SK-N-SH (cell line): Measurements from ENCODE around the gene B4GALNT1. TPM values are rescaled to one million over a fixed set of nuclear protein-coding genes. Genes with fewer than 3 reads are reported as not detected.
"Not testable (repeated sequence)": the region's sequence is repeated elsewhere in the genome, so short reads cannot be mapped to it uniquely, and the experiment has no call there.

Experiments used
- CTCF ChIA-PET: fragments of 300-600, 350-600 bp; formaldehyde crosslinking; extraction: SDS; loops from one replicate; lab custom pipeline; 2021; lab: Yijun Ruan, JAX
- POLR2A ChIA-PET: fragments of 350-600 bp; sonication (Branson Sonifier 250); formaldehyde crosslinking; extraction: SDS; loops from one replicate; lab custom pipeline; 2020; ENCODE audit warnings: antibody characterized with exemption, inconsistent platforms; lab: Yijun Ruan, JAX
- DNase-seq: peaks from one replicate; pipeline ENCODE4 v3.0.0; 2012
- H2AFZ ChIP-seq: fragments of 200-600 bp; sonication (generic); 2 replicates; pipeline ENCODE4 v1.8.1; 2016; ENCODE audit warnings: antibody characterized with exemption, mild to moderate bottlenecking, low read depth
- H3F3A ChIP-seq: fragments of 200-600 bp; sonication (generic); replicated peaks from 2 replicates; pipeline ENCODE3; 2016; ENCODE audit warnings: antibody characterized with exemption, mild to moderate bottlenecking; ENCODE audit not compliant: insufficient read depth
- H3K27ac ChIP-seq, 2 experiments: fragments of 200-500 bp in 1 of 2; fragments of 200-600 bp in 1 of 2; sonication (Bioruptor generic) in 1 of 2; sonication (generic), shearing (Covaris generic) in 1 of 2; 2 replicates each; pipeline versions ENCODE4 v1.5.1 to v1.6.1; 2014 to 2016; ENCODE audit warnings: low read depth in 2 of 2, inconsistent platforms in 1 of 2, low read length in 1 of 2, mild to moderate bottlenecking in 1 of 2, mixed read lengths in 1 of 2
- H3K27me3 ChIP-seq: fragments of 200-600 bp; sonication (generic), shearing (Covaris generic); 2 replicates; pipeline ENCODE4 v1.6.1; 2016; ENCODE audit warnings: mixed run types; ENCODE audit not compliant: insufficient read depth
- H3K36me3 ChIP-seq, 2 experiments: fragments of 200-500 bp in 1 of 2; fragments of 200-600 bp in 1 of 2; sonication (Bioruptor generic) in 1 of 2; sonication (generic) in 1 of 2; replicated peaks in 1 of 2; 2 replicates each; pipeline versions ENCODE3 to v1.5.1; 2014 to 2016; ENCODE audit warnings: low read length in 1 of 2, mild to moderate bottlenecking in 1 of 2; ENCODE audit not compliant: insufficient read depth in 2 of 2, control insufficient read depth in 1 of 2
- H3K4me1 ChIP-seq, 2 experiments: fragments of 200-500 bp in 1 of 2; fragments of 200-600 bp in 1 of 2; sonication (Bioruptor generic) in 1 of 2; sonication (generic), shearing (Covaris generic) in 1 of 2; 2 replicates each; pipeline versions ENCODE4 v1.5.1 to v1.6.1; 2014 to 2016; ENCODE audit warnings: low read depth in 1 of 2, low read length in 1 of 2, mixed run types in 1 of 2; ENCODE audit not compliant: insufficient read depth in 2 of 2, control insufficient read depth in 1 of 2
- H3K4me2 ChIP-seq: fragments of 200-600 bp; sonication (generic), shearing (Covaris generic); 2 replicates; pipeline ENCODE4 v1.6.1; 2017; ENCODE audit warnings: mixed run types
- H3K4me3 ChIP-seq, 2 experiments: fragments of 200-500 bp in 1 of 2; fragments of 200-600 bp in 1 of 2; sonication (Bioruptor generic) in 1 of 2; sonication (generic), shearing (Covaris generic) in 1 of 2; 2 replicates each; pipeline versions ENCODE4 v1.5.1 to v1.8.1; 2014 to 2016; ENCODE audit warnings: low read depth in 2 of 2, inconsistent platforms in 1 of 2, low read length in 1 of 2, mild to moderate bottlenecking in 1 of 2, mixed read lengths in 1 of 2, moderate library complexity in 1 of 2
- H3K79me2 ChIP-seq: fragments of 200-600 bp; sonication (generic); 2 replicates; pipeline ENCODE4 v1.8.1; 2017; ENCODE audit warnings: mild to moderate bottlenecking; ENCODE audit not compliant: insufficient read depth
- H3K9ac ChIP-seq: fragments of 200-600 bp; sonication (generic); 2 replicates; pipeline ENCODE4 v1.6.1; 2017; ENCODE audit warnings: mixed run types
- H3K9me2 ChIP-seq: fragments of 200-600 bp; sonication (generic); 2 replicates; pipeline ENCODE4 v1.6.1; 2017; ENCODE audit warnings: mixed run types
- H3K9me3 ChIP-seq: fragments of 200-600 bp; sonication (generic); 2 replicates; pipeline ENCODE4 v1.6.1; 2017; ENCODE audit warnings: mixed run types, mild to moderate bottlenecking, moderate library complexity
- H4K20me1 ChIP-seq: fragments of 200-600 bp; sonication (generic); 2 replicates; pipeline ENCODE4 v1.6.1; 2017; ENCODE audit warnings: mild to moderate bottlenecking, mixed run types; ENCODE audit not compliant: insufficient read depth
- CHD2 ChIP-seq: fragments of 150-350 bp; IDR thresholded peaks from 2 replicates; pipeline ENCODE4 v1.6.1; 2018; ENCODE audit warnings: low read length; ENCODE audit not compliant: partially characterized antibody
- ELF1 ChIP-seq: IDR thresholded peaks from 2 replicates; pipeline ENCODE4 v1.4.0; 2012
- JUND ChIP-seq: IDR thresholded peaks from 2 replicates; pipeline ENCODE4 v1.4.0; 2012
- MXI1 ChIP-seq: IDR thresholded peaks from 2 replicates; pipeline ENCODE4 v1.6.1; 2012; ENCODE audit warnings: mild to moderate bottlenecking, low read depth, low read length, improper control_type of control experiment
- NRF1 ChIP-seq: IDR thresholded peaks from 2 replicates; pipeline ENCODE4 v1.6.1; 2012; ENCODE audit warnings: low read depth, mild to moderate bottlenecking, low read length
- RAD21 ChIP-seq: IDR thresholded peaks from 2 replicates; pipeline ENCODE4 v1.6.1; 2012; ENCODE audit warnings: mild to moderate bottlenecking, low read length
- ZBTB33 ChIP-seq: IDR thresholded peaks from 2 replicates; pipeline ENCODE4 v1.4.0; 2012; ENCODE audit warnings: low read depth, borderline replicate concordance
- WGBS: methylation state at CpG from one replicate; pipeline ENCODE4 v1.1.6; 2017; ENCODE audit warnings: low lambda C conversion rate; 5-methylcytosine and 5-hydroxymethylcytosine counted together
- polyA plus RNA-seq, 3 experiments: library from polyadenylated mRNA; depleted of rRNA; stranded (reverse); fragments of >200 nt; gene quantifications; 2 replicates each; pipeline ENCODE4 v1.2.3, GENCODE V29; 2012

B4GALNT1 gene
- polyA plus RNA-seq, 1 of the 3 experiments (the other 2 are of a cell fraction): 5.3 TPM

- H3K4me3 ChIP-seq, H3K4me2 ChIP-seq, H3F3A ChIP-seq, H3K27ac ChIP-seq, H3K9me2 ChIP-seq, POLR2A ChIA-PET, H4K20me1 ChIP-seq, H2AFZ ChIP-seq, H3K27me3 ChIP-seq, H3K9ac ChIP-seq, H3K79me2 ChIP-seq, DNase-seq, H3K9me3 ChIP-seq: not testable (repeated sequence)
- peaks cover 8 to 14% of the 10 kb centered on the region in 2 experiments; a peak in 2 of 4 replicates for H3K4me1 ChIP-seq
- H3K36me3 ChIP-seq: peaks cover 0 to 21% of the 10 kb centered on the region in 2 experiments
- CTCF ChIA-PET: interaction anchor here (1.4 to 7.0 kb wide), 2 partner anchors 32 to 38 kb away, joined by 3 to 45 read pairs; no protein-coding TSS in a partner anchor
- WGBS: 91% methylated on average over 15 of the region's 15 CpGs
Observed at GRCh38 chr12:57588951-57589610, 43.9 kb downstream of the B4GALNT1 start.

- H4K20me1 ChIP-seq: no peaks in the 10 kb centered on the region
Observed at GRCh38 chr12:57586832-57587429, 46.1 kb downstream of the B4GALNT1 start.

More at GRCh38 chr12:57586832-57587429, 46.1 kb downstream of the B4GALNT1 start:
- WGBS: 83% methylated on average over 3 of the region's 3 CpGs
- H3F3A ChIP-seq: peaks cover 3% of the 10 kb centered on the region
- CTCF ChIA-PET: interaction anchor here (1.0 to 7.0 kb wide), 2 partner anchors 34 to 46 kb away, joined by 3 to 45 read pairs; partner anchors contain the start of gene B4GALNT1
- no peak for DNase-seq
- no peaks in the 10 kb centered on the region for H3K9me3 ChIP-seq
- H3K4me1 ChIP-seq: peaks cover 2 to 9% of the 10 kb centered on the region in 2 experiments; a peak in 2 of 4 replicates
- no peaks in the 10 kb centered on the region for H3K27me3 ChIP-seq
- no peak for TF ChIP-seq ELF1
- TF ChIP-seq CHD2: no peak
- TF ChIP-seq MXI1: no peak
- TF ChIP-seq NRF1: no peak
- TF ChIP-seq ZBTB33: no peak
- no peak for TF ChIP-seq JUND
- no peak for TF ChIP-seq RAD21
- H3K36me3 ChIP-seq: peaks cover 12 to 29% of the 10 kb centered on the region in 2 experiments
- peaks cover 5% of the 10 kb centered on the region; the same call in 1 of the 2 replicates for H3K79me2 ChIP-seq
- POLR2A ChIA-PET: no interaction called here
- no peak overlapping the region for H2AFZ ChIP-seq
- no peak overlapping the region for H3K4me3 ChIP-seq
- no peak overlapping the region for H3K9ac ChIP-seq
- H3K9me2 ChIP-seq: no peaks in the 10 kb centered on the region
- H3K27ac ChIP-seq: no peak overlapping the region
- H3K4me2 ChIP-seq: no peak overlapping the region
